Fibroblast of lung (primary cell): ENCODE data around the gene LRRC71.

ENCODE experiments used
- CTCF ChIP-seq, 2 donors: IDR thresholded peaks in 1 of 2; conservative IDR thresholded peaks in 1 of 2; 1 replicate in 1 of 2; 2 replicates in 1 of 2; pipeline ENCODE4 v1.5.1; 2011 to 2012; ENCODE audit warnings: low read length in 2 of 2, control low read depth in 1 of 2, inconsistent platforms in 1 of 2, low read depth in 1 of 2, mild to moderate bottlenecking in 1 of 2
- EZH2 ChIP-seq: IDR thresholded peaks from 2 replicates; pipeline ENCODE4 v1.5.1; 2012; ENCODE audit warnings: low read length, control low read depth, mild to moderate bottlenecking; ENCODE audit errors: missing control alignments

- TF ChIP-seq CTCF (conservative IDR thresholded peaks at IDR 0.05 in 1 of 2, IDR thresholded peaks at IDR 0.05 in 1 of 2; ENCODE audit: low read depth in 1 of 2, low read length in 2 of 2) (no peak), EZH2 (no peak)
Observed at GRCh38 chr1:156884560-156885184, 35.8 kb upstream of the LRRC71 start.
